OCI-LY1 (cell line): ENCODE measurements around the gene PGAM5.

Source experiments
- CTCF ChIP-seq: fragments of 200-600 bp; sonication (generic), shearing (Covaris generic); IDR thresholded peaks from 2 replicates; pipeline ENCODE4 v1.5.1; 2017; ENCODE audit warnings: mild to moderate bottlenecking, antibody characterized with exemption, low read length, moderate library complexity, mixed read lengths
- EZH2 ChIP-seq: fragments of 200-600 bp; sonication (generic), shearing (Covaris generic); IDR thresholded peaks from 2 replicates; pipeline ENCODE4 v1.8.0; 2017; ENCODE audit warnings: borderline replicate concordance, mixed run types, mild to moderate bottlenecking, antibody characterized with exemption, low read length, moderate library complexity, mixed read lengths

GRCh38 chr12:132726386-132726785 is 15.7 kb downstream of the PGAM5 start:
- TF ChIP-seq CTCF (no peak), EZH2 (no peak)
